HepG2 (cell line): ENCODE results near the gene MTX1. TPM values are rescaled to one million over a fixed set of nuclear protein-coding genes. Genes with fewer than 3 reads are reported as not detected.

Experiments
- BCL3 ChIP-seq: sonication (generic); formaldehyde crosslinking; IDR thresholded peaks from 2 replicates; pipeline ENCODE4 v1.5.1; 2020; ENCODE audit warnings: mild to moderate bottlenecking, missing genetic modification reagents, moderate library complexity
- FOSL1 ChIP-seq: sonication (generic); formaldehyde crosslinking; IDR thresholded peaks from 2 replicates; pipeline ENCODE4 v1.9.0; 2021; ENCODE audit warnings: missing genetic modification reagents, borderline replicate concordance
- GFI1 ChIP-seq: sonication (generic); formaldehyde crosslinking; IDR thresholded peaks from 2 replicates; pipeline ENCODE4 v1.5.0; 2020; ENCODE audit warnings: missing genetic modification reagents, mild to moderate bottlenecking, borderline replicate concordance
- HBP1 ChIP-seq: IDR thresholded peaks from 2 replicates; pipeline ENCODE4 v1.6.1; 2016; ENCODE audit warnings: low read depth, control low read depth
- HDAC1 ChIP-seq: sonication (generic); formaldehyde crosslinking; IDR thresholded peaks from 2 replicates; pipeline ENCODE4 v1.5.1; 2020; ENCODE audit warnings: mild to moderate bottlenecking, missing genetic modification reagents
- HNRNPL ChIP-seq: fragments of 200-400 bp; formaldehyde crosslinking; IDR thresholded peaks from 2 replicates; pipeline ENCODE4 v1.6.1; 2017; ENCODE audit warnings: mild to moderate bottlenecking, low read depth, low read length
- JARID2 ChIP-seq: sonication (generic); formaldehyde crosslinking; IDR thresholded peaks from 2 replicates; pipeline ENCODE4 v1.8.1; 2023; ENCODE audit warnings: missing genetic modification reagents, inconsistent platforms; ENCODE audit not compliant: insufficient replicate concordance
- MBNL3 ChIP-seq: fragments of 250-450 bp; sonication (Bioruptor Pico); conservative IDR thresholded peaks from 2 replicates; pipeline ENCODE4 v1.8.0; 2022; ENCODE audit warnings: mild to moderate bottlenecking, inconsistent platforms
- MTF2 ChIP-seq: sonication (generic); formaldehyde crosslinking; IDR thresholded peaks from 2 replicates; pipeline ENCODE4 v1.5.0; 2020; ENCODE audit warnings: missing genetic modification reagents, borderline replicate concordance
- NR2F2 ChIP-seq: IDR thresholded peaks from 2 replicates; pipeline ENCODE4 v1.6.1; 2012; ENCODE audit warnings: low read depth, inconsistent platforms, borderline replicate concordance
- NR3C1 ChIP-seq: sonication (generic); formaldehyde crosslinking; IDR thresholded peaks from 2 replicates; pipeline ENCODE4 v1.4.0; 2020; ENCODE audit warnings: missing genetic modification reagents
- PITX1 ChIP-seq: sonication (generic); formaldehyde crosslinking; IDR thresholded peaks from 2 replicates; pipeline ENCODE4 v1.5.1; 2020; ENCODE audit warnings: mild to moderate bottlenecking, missing genetic modification reagents
- PREB ChIP-seq: sonication (generic); formaldehyde crosslinking; IDR thresholded peaks from 2 replicates; pipeline ENCODE4 v1.4.0; 2020; ENCODE audit warnings: missing genetic modification reagents
- RXRB ChIP-seq: IDR thresholded peaks from 2 replicates; pipeline ENCODE4 v1.6.1; 2016; ENCODE audit warnings: borderline replicate concordance, missing genetic modification reagents, missing compliant biosample characterization
- SALL2 ChIP-seq: sonication (generic); formaldehyde crosslinking; IDR thresholded peaks from 2 replicates; pipeline ENCODE4 v1.8.1; 2023; ENCODE audit warnings: mild to moderate bottlenecking, missing genetic modification reagents, inconsistent platforms
- SNRNP70 ChIP-seq: fragments of 200-400 bp; formaldehyde crosslinking; IDR thresholded peaks from 2 replicates; pipeline ENCODE4 v1.6.1; 2017; ENCODE audit warnings: mild to moderate bottlenecking, low read depth, low read length, moderate library complexity
- SOX5 ChIP-seq: IDR thresholded peaks from 2 replicates; pipeline ENCODE4 v1.6.1; 2016; ENCODE audit warnings: borderline replicate concordance
- TFDP2 ChIP-seq: sonication (generic); formaldehyde crosslinking; IDR thresholded peaks from 2 replicates; pipeline ENCODE4 v1.4.0; 2020; ENCODE audit warnings: missing genetic modification reagents
- ZNF362 ChIP-seq: sonication (generic); formaldehyde crosslinking; IDR thresholded peaks from 2 replicates; pipeline ENCODE4 v1.4.0; 2020; ENCODE audit warnings: missing genetic modification reagents, mild to moderate bottlenecking, borderline replicate concordance
- ZNF569 ChIP-seq: sonication (generic); formaldehyde crosslinking; IDR thresholded peaks from 2 replicates; pipeline ENCODE4 v1.5.0; 2020; ENCODE audit warnings: mild to moderate bottlenecking, missing genetic modification reagents, moderate library complexity, borderline replicate concordance
- ZNF672 ChIP-seq: sonication (generic); formaldehyde crosslinking; IDR thresholded peaks from 2 replicates; pipeline ENCODE4 v1.8.1; 2022; ENCODE audit warnings: missing genetic modification reagents
- ZNF777 ChIP-seq: sonication (generic); formaldehyde crosslinking; IDR thresholded peaks from 2 replicates; pipeline ENCODE4 v1.4.0; 2020; ENCODE audit warnings: missing genetic modification reagents
- ZNF878 ChIP-seq: sonication (generic); formaldehyde crosslinking; IDR thresholded peaks from 2 replicates; pipeline ENCODE4 v1.8.1; 2023; ENCODE audit warnings: mild to moderate bottlenecking, missing genetic modification reagents, moderate library complexity
- polyA plus RNA-seq, 8 experiments: library from polyadenylated mRNA; depleted of rRNA in 3 of 8; stranded (reverse) in 7 of 8; unstranded in 1 of 8; fragments of >200 nt; fragmentation: Illumina TruSeq in 4 of 8; extraction: Trizol in 4 of 8; gene quantifications; 2 replicates each; pipeline versions ENCODE4 v1.2.1 to v1.2.3, GENCODE V29; 2011 to 2016; ENCODE audit warnings: low read depth in 4 of 8, missing spikeins in 1 of 8, mixed read lengths in 1 of 8; ENCODE audit not compliant: insufficient read depth in 1 of 8
- total RNA-seq, 5 experiments: library from RNA; depleted of rRNA; stranded (reverse); fragments of >200 nt; fragmentation: Illumina TruSeq; extraction: Trizol; gene quantifications; 2 replicates each; pipeline ENCODE4 v1.2.3, GENCODE V29; 2016; ENCODE audit warnings: low read depth in 1 of 5

The MTX1 gene
- total and polyA plus RNA-seq, 2 of the 13 experiments (the other 11 are each of a cell fraction or from before 2014, with no cell fraction given) = 64.5 to 72.6 TPM

GRCh38 chr1:155255243-155256007, 46.9 kb downstream of the MTX1 start, which contains the start of gene ENTREP3 (continued):
- no peak for TF ChIP-seq HNRNPL
- peak; percentile 41; the same call in 1 of the 2 replicates for TF ChIP-seq TFDP2
- TF ChIP-seq ZNF672 (CRISPR knock-in tag) = no peak
- no peak for TF ChIP-seq JARID2
- no peak for TF ChIP-seq NR3C1
- TF ChIP-seq RXRB = peak; percentile 47; the same call in 1 of the 2 replicates
- TF ChIP-seq NR2F2 = no peak
- TF ChIP-seq SALL2 (CRISPR knock-in tag) = peak; percentile 92
- no peak for TF ChIP-seq SNRNP70
- TF ChIP-seq ZNF362 = no peak
- TF ChIP-seq MTF2 (CRISPR knock-in tag) = no peak
- no peak for TF ChIP-seq BCL3
- no peak for TF ChIP-seq PREB (CRISPR knock-in tag)
- TF ChIP-seq PITX1 = no peak
- no peak for TF ChIP-seq ZNF569 (CRISPR knock-in tag)
- TF ChIP-seq HDAC1 (CRISPR knock-in tag) = peak; percentile 37; the same call in 1 of the 2 replicates
- TF ChIP-seq ZNF878 (CRISPR knock-in tag) = no peak
- TF ChIP-seq SOX5 (CRISPR knock-in tag) = no peak
- TF ChIP-seq GFI1 (CRISPR knock-in tag) = no peak
- TF ChIP-seq HBP1 (CRISPR knock-in tag) = no peak
- no peak for TF ChIP-seq MBNL3 (CRISPR knock-in tag)
- TF ChIP-seq FOSL1 (CRISPR knock-in tag) = no peak
- peak; percentile 55; the same call in 1 of the 2 replicates for TF ChIP-seq ZNF777 (CRISPR knock-in tag)
